Gastroesophageal sphincter (tissue), 3 donors: ENCODE measurements around the gene PDE8B.
"Not testable (repeated sequence)": the region's sequence is repeated elsewhere in the genome, so short reads cannot be mapped to it uniquely, and the experiment has no call there.

Experiments
- EP300 ChIP-seq: sonication (generic); formaldehyde crosslinking; IDR thresholded peaks from one replicate; pipeline ENCODE4 v1.6.1; 2017; ENCODE audit warnings: antibody characterized with exemption, mild to moderate bottlenecking
- POLR2A ChIP-seq, 2 donors: fragments of 450-650 bp; IDR thresholded peaks; one replicate each; pipeline ENCODE4 v1.6.1; 2017; ENCODE audit warnings: antibody characterized with exemption in 2 of 2, mild to moderate bottlenecking in 2 of 2, moderate library complexity in 1 of 2
- POLR2AphosphoS5 ChIP-seq: sonication (generic); formaldehyde crosslinking; IDR thresholded peaks from one replicate; pipeline ENCODE4 v1.6.1; 2017; ENCODE audit warnings: antibody characterized with exemption
- TF ChIP-seq, protein P1 (sequence below), 4 experiments: fragments of 200-600 bp in 2 of 4; fragments of 450-650 bp in 2 of 4; sonication (generic) in 1 of 4; IDR thresholded peaks; one replicate each; pipeline ENCODE4 v1.5.1; 2017 to 2019; ENCODE audit warnings: antibody characterized with exemption in 4 of 4, mild to moderate bottlenecking in 2 of 4, moderate library complexity in 2 of 4

- TF ChIP-seq, protein P1, sequence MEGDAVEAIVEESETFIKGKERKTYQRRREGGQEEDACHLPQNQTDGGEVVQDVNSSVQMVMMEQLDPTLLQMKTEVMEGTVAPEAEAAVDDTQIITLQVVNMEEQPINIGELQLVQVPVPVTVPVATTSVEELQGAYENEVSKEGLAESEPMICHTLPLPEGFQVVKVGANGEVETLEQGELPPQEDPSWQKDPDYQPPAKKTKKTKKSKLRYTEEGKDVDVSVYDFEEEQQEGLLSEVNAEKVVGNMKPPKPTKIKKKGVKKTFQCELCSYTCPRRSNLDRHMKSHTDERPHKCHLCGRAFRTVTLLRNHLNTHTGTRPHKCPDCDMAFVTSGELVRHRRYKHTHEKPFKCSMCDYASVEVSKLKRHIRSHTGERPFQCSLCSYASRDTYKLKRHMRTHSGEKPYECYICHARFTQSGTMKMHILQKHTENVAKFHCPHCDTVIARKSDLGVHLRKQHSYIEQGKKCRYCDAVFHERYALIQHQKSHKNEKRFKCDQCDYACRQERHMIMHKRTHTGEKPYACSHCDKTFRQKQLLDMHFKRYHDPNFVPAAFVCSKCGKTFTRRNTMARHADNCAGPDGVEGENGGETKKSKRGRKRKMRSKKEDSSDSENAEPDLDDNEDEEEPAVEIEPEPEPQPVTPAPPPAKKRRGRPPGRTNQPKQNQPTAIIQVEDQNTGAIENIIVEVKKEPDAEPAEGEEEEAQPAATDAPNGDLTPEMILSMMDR (IDR thresholded peaks at IDR 0.05): not testable (repeated sequence)
- not testable (repeated sequence) for TF ChIP-seq POLR2A (IDR thresholded peaks at IDR 0.05); EP300; POLR2AphosphoS5
These were observed 264.6 kb downstream of the PDE8B start for GRCh38 chr5:77475041-77475440.
